Activated T-cell treated with anti-CD3 and anti-CD28 coated beads for 1 hour (primary cell): ENCODE measurements around the gene LAMA3.

ENCODE experiments used
- DNase-seq: peaks from one replicate; pipeline ENCODE4 v3.0.0-alpha.2; 2020; ENCODE audit warnings: low read depth

Gene LAMA3

DNA sequence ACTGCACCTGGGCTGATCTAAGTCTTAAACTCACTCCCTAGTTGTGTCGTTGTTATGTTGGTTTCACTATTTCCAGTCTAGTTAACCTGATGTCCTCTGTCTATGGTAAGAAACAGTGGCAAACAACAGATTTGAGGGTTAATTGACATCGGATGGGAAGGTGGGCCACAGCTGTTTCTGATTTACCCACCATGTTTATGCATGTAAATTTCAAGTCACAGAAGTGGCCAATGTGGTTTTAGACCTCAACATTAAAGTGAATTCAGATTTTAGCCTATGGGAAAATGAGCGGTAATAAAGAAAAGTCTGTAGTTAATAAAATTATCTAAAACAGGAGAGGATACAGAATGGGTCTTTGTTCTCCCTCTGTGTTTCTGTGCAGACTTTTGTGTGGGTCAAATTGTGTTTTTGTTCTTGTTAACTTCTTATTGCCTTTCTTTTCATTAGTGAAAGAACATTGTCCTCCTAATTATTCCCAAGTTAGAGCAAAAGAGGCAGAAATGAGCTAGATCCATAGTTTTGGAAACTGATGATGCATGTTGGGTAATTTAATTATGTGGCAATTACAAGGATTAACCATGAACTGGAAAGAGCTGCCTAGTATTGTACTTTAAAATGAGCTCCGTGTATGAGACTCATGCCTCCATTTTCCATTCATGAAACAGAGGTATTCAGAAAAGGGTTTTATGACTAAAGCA is 83.2 kb downstream of the LAMA3 start:
- no peak for DNase-seq

DNA sequence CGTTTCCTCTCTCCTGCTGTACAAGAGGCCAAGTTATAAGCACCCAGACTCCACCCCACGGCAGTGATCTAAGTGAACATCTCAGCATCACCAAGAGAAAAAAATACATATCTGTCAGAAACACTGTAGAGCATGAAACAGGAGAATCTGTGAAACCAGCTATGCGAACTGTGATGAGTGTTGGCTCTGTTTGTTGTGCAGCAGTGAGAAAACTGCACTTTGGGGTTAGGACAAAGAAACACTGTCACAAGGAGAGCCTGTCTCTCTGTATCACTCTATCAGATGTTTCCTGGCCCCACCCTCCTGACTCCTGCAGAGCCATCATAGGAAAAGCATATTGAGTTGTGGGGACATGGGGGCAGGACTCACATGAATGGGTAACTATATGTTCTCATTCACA is 87.1 kb downstream of the LAMA3 start:
- DNase-seq = no peak

DNA sequence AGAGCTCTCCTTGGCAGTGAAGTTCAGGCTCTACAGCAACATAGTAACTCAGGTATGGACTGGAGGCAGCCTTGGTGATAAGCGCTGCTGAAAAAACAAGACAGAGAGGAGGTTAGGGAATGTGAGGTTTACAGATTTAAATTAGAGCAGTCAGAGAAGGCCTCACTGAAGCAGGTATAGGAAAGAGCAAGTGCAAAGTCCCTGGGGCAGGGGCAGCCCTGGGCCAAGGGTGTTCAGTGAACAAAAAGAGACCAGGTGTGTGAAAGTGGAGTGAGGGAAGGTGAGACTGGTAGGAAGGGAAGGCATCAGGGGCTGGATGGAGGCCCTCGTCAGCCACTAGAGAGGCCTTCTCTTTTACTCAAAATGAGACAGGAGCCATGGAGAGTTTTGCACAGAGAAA is 89.6 kb downstream of the LAMA3 start:
- DNase-seq = no peak

DNA sequence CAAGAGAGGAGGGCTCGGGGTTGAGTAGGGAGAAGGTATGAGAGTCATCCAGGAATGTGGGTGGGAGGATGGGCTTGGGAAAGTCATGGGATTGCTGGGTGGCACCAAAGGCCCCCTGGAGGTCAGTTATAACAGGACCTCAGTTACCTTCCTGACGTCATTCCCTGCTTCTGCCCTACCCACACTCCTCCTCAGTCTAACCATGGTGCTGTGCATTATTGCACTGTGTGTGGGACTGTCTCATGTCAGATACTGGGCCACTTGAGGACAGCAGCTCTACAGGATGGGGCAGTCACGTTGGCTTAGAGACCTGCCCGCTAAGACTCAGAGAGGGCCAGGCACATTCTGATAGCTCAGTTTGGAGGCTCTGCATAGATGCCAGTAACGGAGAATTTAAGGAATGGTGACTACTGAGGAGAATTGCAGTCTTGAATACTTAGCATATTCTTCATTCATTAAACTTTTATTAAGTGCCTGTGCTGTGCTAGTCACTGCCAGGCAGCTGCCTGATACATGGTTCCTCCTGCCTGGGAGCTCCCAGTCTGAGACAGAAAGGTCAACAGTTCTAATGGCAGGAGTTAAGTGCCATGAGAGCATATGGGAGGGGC is 90.5 kb downstream of the LAMA3 start:
- DNase-seq = no peak

DNA sequence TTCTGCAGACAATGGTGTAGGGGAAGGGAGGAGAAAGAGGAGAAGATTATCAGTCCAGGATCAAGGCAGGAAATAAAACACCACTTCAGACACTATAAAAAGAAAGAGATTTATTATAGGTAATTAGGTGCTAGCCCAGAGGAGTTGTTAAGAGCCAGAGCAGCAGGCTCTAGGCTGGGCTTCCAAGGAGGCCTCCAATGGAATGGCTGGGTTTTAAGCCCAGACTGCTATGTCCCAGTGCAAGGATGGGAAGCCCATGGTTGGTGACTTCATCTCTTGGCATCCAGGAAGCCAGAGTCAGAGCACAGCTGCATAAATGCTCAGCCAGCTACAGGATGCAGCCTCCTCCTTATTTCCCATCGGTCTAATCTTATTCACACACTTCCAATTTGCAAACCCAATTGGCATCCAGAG is 95.6 kb downstream of the LAMA3 start:
- DNase-seq = no peak

- DNase-seq = no peak
These were observed 103.8 kb downstream of the LAMA3 start for GRCh38 chr18:23793051-23793450.

DNA sequence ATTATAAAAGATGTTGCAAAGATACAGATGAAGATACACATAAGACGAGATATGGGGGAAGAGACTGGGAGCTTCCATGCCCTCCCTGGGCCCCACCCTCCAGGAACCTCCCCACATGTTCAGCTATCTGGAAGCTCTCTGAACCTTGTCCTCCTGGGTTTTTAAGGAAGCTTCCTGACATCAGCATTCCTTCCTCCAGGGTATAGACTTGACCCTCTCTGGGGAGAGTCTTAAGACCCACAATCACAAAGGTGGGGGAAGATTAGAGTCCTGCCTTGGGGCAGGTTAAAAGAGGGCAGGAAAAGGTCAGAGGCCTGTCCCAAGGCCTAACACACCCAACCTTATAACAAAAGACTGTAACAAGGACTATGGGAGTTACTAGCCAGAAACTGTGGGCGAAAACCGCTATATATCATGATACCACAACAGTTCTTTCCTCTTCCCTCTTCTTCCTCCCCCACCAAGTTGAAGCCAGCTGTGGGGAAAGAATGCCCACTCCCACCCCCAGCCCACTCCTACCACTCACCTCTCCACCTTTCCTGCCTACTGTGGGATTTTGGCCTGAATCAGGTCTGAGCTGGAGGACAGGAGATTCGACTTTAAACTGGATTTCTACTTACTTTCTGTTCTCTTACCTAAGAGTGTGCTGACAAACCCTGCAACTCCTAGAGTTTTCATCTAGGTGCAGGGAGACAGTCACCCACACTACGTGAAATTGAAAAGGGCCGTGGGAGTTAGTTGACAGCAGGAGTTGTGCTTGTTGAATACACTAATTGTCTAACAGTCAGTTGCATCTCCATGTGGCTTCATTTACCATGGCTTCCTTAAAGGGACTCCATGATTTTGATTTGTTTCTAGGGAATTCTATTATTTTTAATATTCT is 105.0 kb downstream of the LAMA3 start:
- DNase-seq = no peak

- DNase-seq = no peak
These were observed 109.0 kb downstream of the LAMA3 start for GRCh38 chr18:23798249-23798648.

DNA sequence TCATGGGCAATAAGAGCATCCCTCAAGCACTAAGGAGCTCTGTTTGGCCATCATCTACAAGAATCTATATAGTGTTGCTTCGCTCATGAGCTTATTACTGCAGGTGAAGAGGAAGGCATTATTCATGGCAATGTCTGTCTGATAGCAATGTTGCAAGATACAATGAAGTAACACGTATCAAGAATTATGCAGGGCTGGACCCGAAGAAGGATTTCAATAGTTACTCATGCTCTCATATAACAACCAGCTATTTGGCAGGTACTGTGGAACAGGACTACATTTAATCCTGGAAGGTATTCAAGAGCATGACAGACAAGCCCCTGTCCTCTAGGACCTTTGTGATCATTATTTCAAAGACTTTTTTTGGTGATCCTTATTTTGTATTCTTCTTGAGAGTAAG is 109.6 kb downstream of the LAMA3 start:
- no peak for DNase-seq

GRCh38 chr18:23799540-23799939 is 110.3 kb downstream of the LAMA3 start:
- no peak for DNase-seq

- no peak for DNase-seq
These were observed 111.6 kb downstream of the LAMA3 start for GRCh38 chr18:23800902-23801301.

DNA sequence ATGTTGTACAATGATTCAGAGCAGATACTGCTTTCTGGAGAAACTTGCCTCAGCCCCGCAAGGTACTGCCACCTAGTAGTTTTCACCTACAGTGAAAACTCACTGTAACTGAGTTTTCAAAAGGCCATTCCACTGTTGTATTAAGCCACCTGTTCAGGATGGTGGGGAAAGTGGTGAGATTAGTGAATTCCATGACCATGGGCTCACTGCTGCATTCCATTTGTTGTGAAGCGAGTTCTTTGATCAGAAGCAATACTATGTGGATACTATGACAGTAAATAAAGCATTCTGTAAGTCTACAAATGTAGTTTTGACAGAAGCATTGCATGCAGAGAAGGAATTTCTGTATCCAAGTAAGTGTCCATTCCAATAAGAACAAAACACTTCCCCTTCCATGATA is 113.6 kb downstream of the LAMA3 start:
- DNase-seq = no peak

- no peak for DNase-seq
These were observed 114.5 kb downstream of the LAMA3 start for GRCh38 chr18:23803755-23804154.

DNA sequence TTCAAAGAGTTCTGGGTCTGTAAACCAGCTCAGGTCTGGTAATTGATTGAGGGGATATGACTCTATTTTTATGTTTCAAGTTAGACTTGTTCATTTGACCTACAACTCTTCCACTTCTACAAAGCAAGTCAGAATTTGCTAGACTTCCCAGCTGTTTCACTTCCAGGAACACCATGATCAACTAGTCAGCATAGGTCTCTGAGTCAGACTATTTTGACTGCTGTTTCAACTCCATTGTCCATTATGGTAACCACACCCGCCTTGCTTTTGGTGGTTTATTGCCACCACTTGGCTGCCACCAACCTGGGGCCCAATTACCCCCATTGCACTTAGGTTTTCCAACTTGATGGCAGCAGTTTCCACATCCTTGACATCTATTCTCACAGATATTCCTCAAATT is 116.6 kb downstream of the LAMA3 start:
- DNase-seq = no peak

DNA sequence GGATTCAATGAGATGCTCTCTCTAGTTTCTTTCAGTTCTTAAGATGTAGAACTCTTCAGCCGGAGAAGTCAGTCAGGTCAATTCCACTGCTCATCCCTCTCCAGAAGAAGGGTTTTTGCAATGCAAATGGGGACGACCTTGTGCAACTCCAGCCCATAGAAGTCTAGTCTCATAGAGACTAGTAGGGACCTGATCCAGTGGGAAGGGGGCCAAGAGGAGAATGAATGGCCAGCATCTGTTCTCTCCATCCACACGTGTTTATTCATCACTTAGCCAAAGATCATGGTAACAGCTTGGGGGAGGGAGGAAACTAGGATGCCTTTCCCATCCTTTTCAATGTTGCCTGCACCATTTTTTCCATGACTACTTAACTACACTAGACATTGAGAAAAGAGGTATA is 120.2 kb downstream of the LAMA3 start:
- DNase-seq = no peak

DNA sequence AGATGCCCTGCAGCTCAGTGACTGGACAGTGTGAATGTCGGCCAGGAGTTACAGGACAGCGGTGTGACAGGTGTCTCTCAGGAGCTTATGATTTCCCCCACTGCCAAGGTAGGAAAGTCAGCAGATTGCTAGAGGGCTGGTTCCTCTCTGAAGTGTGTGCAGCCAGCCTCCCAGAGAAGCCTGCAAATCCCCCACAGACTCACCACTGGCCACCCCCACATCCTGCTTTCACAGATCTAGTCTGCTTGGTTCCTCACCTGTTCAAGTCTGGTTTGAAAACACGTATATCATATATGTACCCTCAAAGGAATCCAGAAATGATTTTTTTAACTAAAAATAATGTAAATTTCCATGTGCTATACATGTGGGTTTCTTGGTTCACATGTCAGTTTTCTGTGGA is 121.1 kb downstream of the LAMA3 start:
- DNase-seq = no peak

- DNase-seq = no peak
These were observed 121.9 kb downstream of the LAMA3 start for GRCh38 chr18:23811176-23811575.

DNA sequence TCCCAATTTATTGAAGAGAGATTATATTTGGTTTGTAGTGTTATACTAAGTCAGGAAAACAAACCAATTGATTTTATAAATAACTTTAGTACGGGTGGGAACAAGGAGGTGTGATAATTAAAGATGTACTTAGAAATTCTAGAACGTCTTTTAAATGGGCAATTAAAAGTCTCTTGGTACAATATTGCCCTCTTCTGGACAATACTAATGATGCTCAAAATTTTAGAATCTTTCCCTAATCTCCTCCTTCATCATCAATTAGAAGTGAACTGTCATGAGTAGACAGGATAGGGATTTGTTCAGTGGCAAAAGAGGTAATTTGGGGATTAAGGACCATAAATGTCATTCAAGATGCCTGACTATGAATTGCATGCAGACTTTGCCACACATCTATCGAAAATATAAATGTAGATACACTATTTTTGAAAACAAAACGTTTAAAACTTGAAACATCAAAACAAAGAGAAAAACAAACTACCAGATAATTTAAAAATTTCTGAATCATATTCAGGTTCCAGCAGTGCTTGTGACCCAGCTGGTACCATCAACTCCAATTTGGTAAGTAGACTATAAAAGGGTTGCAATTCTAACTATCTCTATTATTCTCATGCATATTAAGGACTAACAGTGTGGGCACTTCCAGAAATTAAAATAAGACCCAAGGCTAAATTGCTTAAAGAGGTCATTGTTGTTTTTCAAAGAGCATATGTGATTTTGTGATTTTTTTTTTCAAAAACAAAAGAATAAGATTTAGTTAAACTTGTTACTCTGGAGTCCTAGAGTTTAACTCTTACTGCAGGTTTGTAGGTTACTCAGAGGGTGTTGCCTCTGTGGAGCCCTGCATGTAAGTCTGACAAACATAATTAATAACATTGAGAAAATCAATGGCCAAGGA is 123.5 kb downstream of the LAMA3 start:
- no peak for DNase-seq

GRCh38 chr18:23814991-23815614 is 125.8 kb downstream of the LAMA3 start:
- no peak for DNase-seq

GRCh38 chr18:23816021-23816420 is 126.8 kb downstream of the LAMA3 start:
- DNase-seq = no peak

GRCh38 chr18:23816740-23817139 is 127.5 kb downstream of the LAMA3 start:
- no peak for DNase-seq

DNA sequence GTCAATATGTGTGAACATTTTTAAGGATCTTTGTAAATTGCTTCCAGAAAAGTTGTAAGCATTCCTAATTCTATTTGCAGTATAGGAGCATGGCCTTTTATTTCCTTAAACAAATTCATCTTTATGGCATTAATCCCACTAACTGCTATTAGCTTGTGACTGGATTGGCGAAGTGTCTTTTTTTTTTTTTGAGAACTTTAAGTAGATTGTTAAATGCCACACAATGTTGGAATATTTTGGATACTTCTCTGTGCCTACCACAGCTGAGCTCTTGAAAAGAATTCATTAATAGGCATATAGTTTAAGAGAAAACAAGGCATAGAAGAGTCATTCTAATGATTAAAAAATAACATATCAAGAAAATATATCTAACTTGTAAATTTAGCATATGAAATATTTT is 129.7 kb downstream of the LAMA3 start:
- DNase-seq = no peak
